OCI-LY7 (cell line): Measurements from ENCODE around the gene MAEA.

Experiments used
- EZH2phosphoT487 ChIP-seq: fragments of 200-600 bp; sonication (generic); IDR thresholded peaks from 2 replicates; pipeline ENCODE4 v1.6.1; 2018; ENCODE audit warnings: low read depth, borderline replicate concordance, mild to moderate bottlenecking, mixed run types, antibody characterized with exemption, low read length, moderate library complexity, mixed read lengths
- TF ChIP-seq, protein P1 (sequence below): fragments of 200-600 bp; sonication (generic); conservative IDR thresholded peaks from 2 replicates; pipeline ENCODE4 v1.5.1; 2014; ENCODE audit warnings: mild to moderate bottlenecking, antibody characterized with exemption, low read length, moderate library complexity, mixed read lengths

DNA sequence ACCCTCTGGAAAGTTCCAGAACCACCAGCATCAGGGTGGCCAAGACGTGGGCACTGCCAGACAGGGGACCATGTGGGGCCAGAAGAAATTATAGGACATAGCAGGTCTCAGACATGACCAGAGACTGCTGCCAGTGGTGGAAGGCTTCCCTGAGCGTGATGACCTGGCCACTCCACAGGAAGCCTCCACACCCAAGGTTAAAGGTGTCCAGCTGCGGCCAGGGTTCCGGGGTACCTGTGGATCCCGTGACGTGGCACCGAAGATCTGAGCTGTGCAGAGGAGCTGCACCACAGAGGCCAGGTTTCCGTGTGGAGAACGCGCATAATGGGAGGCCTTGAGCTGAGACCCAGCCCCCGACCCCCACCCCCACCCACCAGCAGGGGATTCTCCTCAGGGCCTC lies 24.3 kb upstream of the MAEA start:
- TF ChIP-seq, protein P1, sequence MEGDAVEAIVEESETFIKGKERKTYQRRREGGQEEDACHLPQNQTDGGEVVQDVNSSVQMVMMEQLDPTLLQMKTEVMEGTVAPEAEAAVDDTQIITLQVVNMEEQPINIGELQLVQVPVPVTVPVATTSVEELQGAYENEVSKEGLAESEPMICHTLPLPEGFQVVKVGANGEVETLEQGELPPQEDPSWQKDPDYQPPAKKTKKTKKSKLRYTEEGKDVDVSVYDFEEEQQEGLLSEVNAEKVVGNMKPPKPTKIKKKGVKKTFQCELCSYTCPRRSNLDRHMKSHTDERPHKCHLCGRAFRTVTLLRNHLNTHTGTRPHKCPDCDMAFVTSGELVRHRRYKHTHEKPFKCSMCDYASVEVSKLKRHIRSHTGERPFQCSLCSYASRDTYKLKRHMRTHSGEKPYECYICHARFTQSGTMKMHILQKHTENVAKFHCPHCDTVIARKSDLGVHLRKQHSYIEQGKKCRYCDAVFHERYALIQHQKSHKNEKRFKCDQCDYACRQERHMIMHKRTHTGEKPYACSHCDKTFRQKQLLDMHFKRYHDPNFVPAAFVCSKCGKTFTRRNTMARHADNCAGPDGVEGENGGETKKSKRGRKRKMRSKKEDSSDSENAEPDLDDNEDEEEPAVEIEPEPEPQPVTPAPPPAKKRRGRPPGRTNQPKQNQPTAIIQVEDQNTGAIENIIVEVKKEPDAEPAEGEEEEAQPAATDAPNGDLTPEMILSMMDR, result no peak
- no peak for TF ChIP-seq EZH2phosphoT487
